ENCODE data around the gene MCAT.

GRCh38 chr22:43094551-43094950 lies 48.6 kb downstream of the MCAT start:
- TF ChIP-seq CTCF (IDR thresholded peaks at IDR 0.05) (no peak), POLR2AphosphoS5 (IDR thresholded peaks at IDR 0.05; ENCODE audit: insufficient read depth in 1 of 2, low read depth in 1 of 2) (no peak)

Data from vagina (tissue), 2 donors.